GM12874 (cell line): ENCODE results near the gene VAPB.
A peak's percentile ranks its signal among the peaks of the same experiment; 100 is the strongest.

Experiments used
- TF ChIP-seq, protein P1 (sequence below): IDR thresholded peaks from 2 replicates; pipeline ENCODE4 v1.5.1; 2011; ENCODE audit warnings: low read depth, mild to moderate bottlenecking, control low read depth, low read length, moderate library complexity; ENCODE audit not compliant: insufficient read depth

Gene VAPB

DNA sequence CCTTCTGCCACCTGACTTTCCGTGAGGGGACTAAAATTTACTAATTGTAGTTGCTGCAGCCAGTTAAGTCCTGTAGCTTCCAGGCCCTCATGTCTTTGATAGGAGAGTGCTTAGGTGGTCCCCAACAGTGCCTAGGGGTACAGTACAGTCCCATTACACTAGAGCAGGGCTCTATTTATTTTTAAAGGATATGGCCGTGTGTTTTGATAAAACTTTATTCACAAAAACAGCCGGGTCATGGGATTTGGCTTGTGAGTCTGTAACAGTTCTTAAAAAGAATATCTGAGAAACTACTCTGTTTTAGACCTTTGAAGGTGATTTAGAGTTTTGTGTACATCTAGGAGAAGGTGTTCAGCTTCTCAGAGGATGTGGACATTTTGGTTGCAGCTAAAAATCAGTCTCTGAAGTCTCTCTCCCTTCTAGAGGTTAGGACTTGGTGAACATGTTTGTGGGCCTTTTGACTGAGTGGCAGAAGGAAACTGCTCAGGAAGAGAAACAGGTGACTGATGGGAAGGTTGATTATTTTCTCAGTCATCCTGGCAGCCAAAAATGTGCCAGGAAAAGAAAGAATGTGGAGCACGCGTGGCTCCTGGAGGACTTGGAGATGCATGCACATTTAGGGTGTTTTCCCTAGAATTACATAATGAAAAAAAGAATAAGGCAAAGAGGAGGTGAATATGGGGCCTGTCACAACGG is 57.4 kb downstream of the VAPB start:
- TF ChIP-seq, protein P1, sequence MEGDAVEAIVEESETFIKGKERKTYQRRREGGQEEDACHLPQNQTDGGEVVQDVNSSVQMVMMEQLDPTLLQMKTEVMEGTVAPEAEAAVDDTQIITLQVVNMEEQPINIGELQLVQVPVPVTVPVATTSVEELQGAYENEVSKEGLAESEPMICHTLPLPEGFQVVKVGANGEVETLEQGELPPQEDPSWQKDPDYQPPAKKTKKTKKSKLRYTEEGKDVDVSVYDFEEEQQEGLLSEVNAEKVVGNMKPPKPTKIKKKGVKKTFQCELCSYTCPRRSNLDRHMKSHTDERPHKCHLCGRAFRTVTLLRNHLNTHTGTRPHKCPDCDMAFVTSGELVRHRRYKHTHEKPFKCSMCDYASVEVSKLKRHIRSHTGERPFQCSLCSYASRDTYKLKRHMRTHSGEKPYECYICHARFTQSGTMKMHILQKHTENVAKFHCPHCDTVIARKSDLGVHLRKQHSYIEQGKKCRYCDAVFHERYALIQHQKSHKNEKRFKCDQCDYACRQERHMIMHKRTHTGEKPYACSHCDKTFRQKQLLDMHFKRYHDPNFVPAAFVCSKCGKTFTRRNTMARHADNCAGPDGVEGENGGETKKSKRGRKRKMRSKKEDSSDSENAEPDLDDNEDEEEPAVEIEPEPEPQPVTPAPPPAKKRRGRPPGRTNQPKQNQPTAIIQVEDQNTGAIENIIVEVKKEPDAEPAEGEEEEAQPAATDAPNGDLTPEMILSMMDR, result no peak

DNA sequence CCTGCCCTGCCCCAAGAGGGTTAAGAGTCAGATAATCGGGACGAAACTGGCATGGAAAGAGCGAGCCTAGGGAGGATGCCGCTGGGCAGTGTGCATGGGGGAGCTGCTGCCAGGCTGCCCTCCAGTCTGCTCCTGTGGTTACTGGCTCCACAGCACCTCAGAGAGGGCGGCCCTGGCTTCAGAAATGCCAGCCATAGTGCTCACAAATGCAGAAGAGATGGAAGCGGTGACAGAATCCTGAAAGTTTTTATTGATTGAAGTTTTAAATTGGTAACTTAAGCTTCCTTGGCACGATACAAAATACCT is 57.9 kb downstream of the VAPB start:
- TF ChIP-seq, protein P1, result no peak

DNA sequence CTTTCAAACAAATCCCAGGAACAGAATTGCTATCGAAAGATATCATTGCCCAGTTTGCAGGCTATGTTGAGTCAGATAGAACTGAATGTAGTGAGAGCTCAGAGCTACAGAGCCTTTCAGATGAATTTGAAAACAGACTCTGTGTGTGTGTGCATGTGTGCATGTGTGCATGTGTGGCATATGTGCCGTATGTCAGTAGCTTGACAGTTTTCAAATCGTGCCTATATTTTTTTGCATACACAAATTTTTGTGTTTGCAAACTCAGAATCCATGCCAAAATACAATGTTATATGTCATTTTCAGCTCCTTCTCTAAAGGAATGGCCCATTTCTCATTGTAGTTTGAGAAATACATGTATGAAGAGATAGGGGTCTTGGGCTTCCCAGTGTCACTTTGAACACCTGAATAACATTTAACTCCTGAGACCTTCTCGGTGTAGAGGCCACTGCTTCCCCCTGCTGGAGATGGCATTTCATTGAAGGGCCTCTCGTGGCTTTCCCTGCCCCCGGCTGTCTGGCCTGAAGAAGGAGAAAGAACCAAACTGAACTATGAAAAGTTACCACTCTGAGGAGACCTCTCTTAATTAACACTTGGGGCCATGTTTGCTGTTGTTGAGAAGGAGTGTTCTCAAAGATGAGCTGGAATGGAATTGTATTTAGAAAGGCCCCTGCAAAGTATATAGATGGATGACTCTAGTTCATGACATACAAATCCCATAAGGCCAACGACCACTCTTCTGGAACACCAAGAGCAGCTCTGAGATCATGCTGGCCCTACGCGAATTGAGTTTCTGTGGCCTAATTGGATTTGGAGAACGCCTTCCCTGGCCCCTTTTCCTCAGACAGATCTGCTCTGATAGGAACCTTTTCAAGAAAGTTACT is 58.7 kb downstream of the VAPB start:
- TF ChIP-seq, protein P1, result peak; percentile 59

DNA sequence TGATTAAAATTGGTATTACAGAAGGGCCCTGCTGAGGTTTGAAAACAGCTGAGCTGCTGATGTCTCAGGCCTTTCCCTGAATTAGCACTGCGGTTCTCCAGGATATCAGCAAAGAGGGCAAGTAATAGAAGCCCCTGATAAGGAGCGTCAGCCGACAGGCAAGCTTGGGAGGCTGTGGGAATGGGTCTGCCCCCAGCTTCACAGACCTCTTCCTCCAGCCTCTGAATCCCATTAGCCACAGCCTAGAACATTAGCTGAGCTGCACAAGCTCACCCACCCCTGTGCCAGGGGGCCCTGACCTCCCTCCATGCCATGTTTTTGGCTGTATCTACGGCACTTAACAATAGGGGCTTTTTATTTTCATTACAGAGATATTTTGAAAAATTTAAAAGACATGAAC is 59.9 kb downstream of the VAPB start:
- TF ChIP-seq, protein P1, result no peak

DNA sequence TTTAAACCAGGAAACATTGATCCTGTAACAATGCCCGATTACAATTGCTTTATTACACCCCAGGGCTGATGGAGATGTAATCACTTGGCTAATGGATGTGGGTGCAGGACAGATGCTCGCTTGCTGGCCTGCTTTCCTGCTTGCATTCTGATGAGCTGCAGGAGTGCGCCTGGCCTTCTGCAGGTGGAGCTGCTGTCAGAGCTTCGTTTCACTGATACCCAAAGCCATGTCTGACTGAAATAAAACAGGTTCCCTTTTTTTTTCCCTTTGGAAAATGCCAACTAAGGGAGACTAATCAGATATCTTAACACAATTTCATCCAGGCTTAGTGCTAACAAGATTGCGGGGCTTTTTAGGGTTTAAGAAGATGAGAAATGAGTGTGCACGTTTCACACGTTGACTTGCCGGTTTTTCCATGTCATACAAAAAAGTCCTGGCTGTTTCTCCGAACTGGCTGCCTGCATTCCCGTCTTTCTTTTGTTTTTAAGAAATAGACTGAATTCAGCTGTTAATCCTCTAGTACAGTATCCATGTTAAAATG is 60.7 kb downstream of the VAPB start:
- TF ChIP-seq, protein P1, result no peak

DNA sequence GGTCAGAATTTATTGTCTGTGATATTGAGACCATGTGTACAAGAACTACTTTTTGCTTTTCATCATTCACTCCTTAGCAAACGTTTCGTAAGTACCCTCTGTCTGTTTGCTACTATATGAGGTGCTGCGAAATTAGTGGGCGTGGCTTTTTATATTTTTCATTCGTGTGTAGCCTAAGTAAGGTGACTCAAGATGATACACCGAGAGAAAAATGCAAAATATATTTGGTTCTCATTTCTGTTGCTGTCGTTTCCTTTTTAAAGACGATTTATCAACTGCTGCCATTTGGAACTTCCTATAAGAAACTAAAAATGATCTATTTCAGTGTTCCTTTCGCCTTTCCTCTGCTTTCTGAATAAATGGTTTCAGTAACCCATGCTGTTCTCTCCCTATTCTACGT is 61.2 kb downstream of the VAPB start:
- TF ChIP-seq, protein P1, result no peak

DNA sequence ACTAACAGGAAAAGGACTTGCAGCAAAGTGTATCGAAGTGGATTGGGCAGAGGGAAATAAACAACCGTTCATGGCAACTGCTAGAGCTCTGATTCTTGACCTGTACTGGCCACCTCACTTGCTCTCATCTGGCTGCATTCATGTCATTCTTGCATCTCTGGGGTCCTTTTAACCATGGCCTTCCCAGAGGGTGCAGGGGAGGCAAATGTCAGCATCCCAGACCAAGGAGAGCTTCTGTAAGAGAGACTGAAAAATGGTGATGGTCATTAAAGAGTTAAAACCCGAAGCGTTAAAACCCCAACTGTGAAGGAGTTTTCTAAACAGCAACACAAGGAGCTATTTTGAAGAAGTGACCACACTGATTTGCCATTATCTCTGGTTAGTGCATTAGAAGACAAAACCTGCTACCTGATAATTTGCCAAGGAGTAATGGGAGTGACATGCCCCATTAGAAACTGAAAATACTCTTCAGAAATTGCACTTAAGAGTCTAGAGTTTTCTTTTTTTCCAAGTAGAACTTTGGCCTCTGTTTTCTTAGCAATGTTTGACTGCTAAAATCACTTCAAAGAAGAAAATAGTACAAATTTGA is 63.7 kb downstream of the VAPB start:
- TF ChIP-seq, protein P1, result no peak
